Ishikawa (cell line): Measurements from ENCODE around the gene CARTPT.

Experiments used
- CEBPB ChIP-seq: IDR thresholded peaks from 2 replicates; pipeline ENCODE4 v1.6.1; 2012
- CREB1 ChIP-seq: IDR thresholded peaks from 2 replicates; pipeline ENCODE4 v1.6.1; 2012; ENCODE audit warnings: low read depth
- EGR1 ChIP-seq: IDR thresholded peaks from 2 replicates; pipeline ENCODE4 v1.6.1; 2012
- EP300 ChIP-seq: IDR thresholded peaks from 2 replicates; pipeline ENCODE4 v1.6.1; 2012; ENCODE audit warnings: borderline replicate concordance
- FOXM1 ChIP-seq: IDR thresholded peaks from 2 replicates; pipeline ENCODE4 v1.6.1; 2012; ENCODE audit warnings: low read depth, borderline replicate concordance
- MAX ChIP-seq: IDR thresholded peaks from 2 replicates; pipeline ENCODE4 v1.6.1; 2012
- NFIC ChIP-seq: IDR thresholded peaks from 2 replicates; pipeline ENCODE4 v1.6.1; 2012
- RAD21 ChIP-seq: IDR thresholded peaks from 2 replicates; pipeline ENCODE4 v1.6.1; 2012; ENCODE audit warnings: low read depth
- REST ChIP-seq: IDR thresholded peaks from 2 replicates; pipeline ENCODE4 v1.6.1; 2012; ENCODE audit warnings: low read depth, mild to moderate bottlenecking
- TAF1 ChIP-seq: IDR thresholded peaks from 2 replicates; pipeline ENCODE4 v1.6.1; 2012; ENCODE audit warnings: low read depth, mild to moderate bottlenecking
- TCF12 ChIP-seq: IDR thresholded peaks from 2 replicates; pipeline ENCODE4 v1.6.1; 2012; ENCODE audit warnings: low read depth
- TEAD4 ChIP-seq: IDR thresholded peaks from 2 replicates; pipeline ENCODE4 v1.6.1; 2012
- USF1 ChIP-seq: IDR thresholded peaks from 2 replicates; pipeline ENCODE4 v1.6.1; 2012
- YY1 ChIP-seq: IDR thresholded peaks from 2 replicates; pipeline ENCODE4 v1.6.1; 2012; ENCODE audit warnings: low read depth
- ZBTB7A ChIP-seq: IDR thresholded peaks from 2 replicates; pipeline ENCODE4 v1.6.1; 2012; ENCODE audit warnings: low read depth

Gene CARTPT

GRCh38 chr5:71719063-71719964, at the start of gene CARTPT:
CARTPT (plus strand) TSS chr5:71719275; CDS start chr5:71719294, 19 bp downstream.
- TF ChIP-seq TEAD4 (no peak), USF1 (0 out of 2 replicates have a peak, but pooled peaks have one; percentile 5), NFIC (no peak), REST (peak; percentile 85), EGR1 (no peak), MAX (peak; percentile 76)

- TF ChIP-seq FOXM1 (no peak), TAF1 (no peak), EGR1 (no peak), TEAD4 (no peak)
Observed at GRCh38 chr5:71677977-71678376, 41.1 kb upstream of the CARTPT start.

GRCh38 chr5:71679714-71680113, 39.4 kb upstream of the CARTPT start:
- no peak for TF ChIP-seq ZBTB7A

- TF ChIP-seq EP300, result no peak
- no peak for TF ChIP-seq FOXM1
- TF ChIP-seq NFIC, result no peak
- TF ChIP-seq RAD21, result no peak
- no peak for TF ChIP-seq YY1
- no peak for TF ChIP-seq ZBTB7A
- TF ChIP-seq USF1, result no peak
- no peak for TF ChIP-seq TAF1
- no peak for TF ChIP-seq TCF12
- TF ChIP-seq REST, result no peak
- no peak for TF ChIP-seq CREB1
- TF ChIP-seq MAX, result no peak
- no peak for TF ChIP-seq CEBPB
- TF ChIP-seq EGR1, result no peak
- TF ChIP-seq TEAD4, result no peak
Observed at GRCh38 chr5:71680510-71680909, 38.6 kb upstream of the CARTPT start.

GRCh38 chr5:71681296-71681695, 37.8 kb upstream of the CARTPT start:
- TF ChIP-seq NFIC, result no peak
- no peak for TF ChIP-seq FOXM1
- no peak for TF ChIP-seq EGR1
- TF ChIP-seq TEAD4, result no peak
- no peak for TF ChIP-seq USF1
- no peak for TF ChIP-seq TAF1
- TF ChIP-seq YY1, result no peak
- TF ChIP-seq CEBPB, result no peak
- no peak for TF ChIP-seq REST
- TF ChIP-seq RAD21, result no peak
- no peak for TF ChIP-seq MAX
- TF ChIP-seq TCF12, result no peak
- no peak for TF ChIP-seq ZBTB7A
- TF ChIP-seq CREB1, result no peak
- no peak for TF ChIP-seq EP300
